GM23338 (cell line): ENCODE measurements around the gene IL17C. TPM values are rescaled to one million over a fixed set of nuclear protein-coding genes. Genes with fewer than 3 reads are reported as not detected.
A peak's percentile ranks its signal among the peaks of the same experiment; 100 is the strongest.

Experiments used
- ATAC-seq: fragments of 200-7000 bp; cut with Tn5 transposase; 3 replicates; pipeline ENCODE4 v1.9.1; 2020
- DNase-seq: peaks from one replicate; pipeline ENCODE4 v3.0.0-alpha.2; 2015; ENCODE audit warnings: low spot score
- H2AFZ ChIP-seq: fragments of 200-600 bp; sonication (generic); 2 replicates; pipeline ENCODE4 v1.8.0; 2016; ENCODE audit warnings: antibody characterized with exemption, mild to moderate bottlenecking, moderate library complexity
- H3F3A ChIP-seq: fragments of 200-600 bp; sonication (generic); replicated peaks from 2 replicates; pipeline ENCODE4 v1.8.0; 2017; ENCODE audit warnings: antibody characterized with exemption, mixed run types, low read depth
- H3K27ac ChIP-seq: fragments of 200-600 bp; sonication (generic); 2 replicates; pipeline ENCODE4 v1.6.1; 2016; ENCODE audit warnings: low read depth
- H3K27me3 ChIP-seq: fragments of 200-600 bp; sonication (generic); 2 replicates; pipeline ENCODE4 v1.8.0; 2016; ENCODE audit warnings: mild to moderate bottlenecking, mixed run types, moderate library complexity; ENCODE audit not compliant: insufficient read depth
- H3K36me3 ChIP-seq: fragments of 200-600 bp; sonication (generic); 2 replicates; pipeline ENCODE4 v1.8.0; 2016; ENCODE audit warnings: mild to moderate bottlenecking; ENCODE audit not compliant: insufficient read depth
- H3K4me1 ChIP-seq: fragments of 200-600 bp; sonication (generic); 2 replicates; pipeline ENCODE4 v1.8.0; 2016; ENCODE audit warnings: mild to moderate bottlenecking, moderate library complexity; ENCODE audit not compliant: insufficient read depth
- H3K4me2 ChIP-seq: fragments of 200-600 bp; sonication (generic); 2 replicates; pipeline ENCODE4 v1.7.1; 2017; ENCODE audit warnings: mixed run types
- H3K4me3 ChIP-seq: fragments of 200-600 bp; sonication (generic); 2 replicates; pipeline ENCODE4 v1.6.1; 2016; ENCODE audit warnings: mixed run types
- H3K79me2 ChIP-seq: fragments of 200-600 bp; sonication (generic); replicated peaks from 2 replicates; pipeline ENCODE4 v1.8.0; 2017; ENCODE audit warnings: mild to moderate bottlenecking; ENCODE audit not compliant: insufficient read depth
- H3K9me2 ChIP-seq: fragments of 200-600 bp; sonication (generic); 2 replicates; pipeline ENCODE4 v1.8.0; 2017; ENCODE audit not compliant: insufficient read depth
- H4K20me1 ChIP-seq: fragments of 200-600 bp; sonication (generic); replicated peaks from 2 replicates; pipeline ENCODE4 v1.8.0; 2017; ENCODE audit warnings: mild to moderate bottlenecking; ENCODE audit not compliant: insufficient read depth
- H3K27ac Mint-ChIP-seq: 2 replicates; pipeline ENCODE4 v1.8.0; 2020; ENCODE audit warnings: inconsistent platforms, mild to moderate bottlenecking, moderate library complexity, mixed read lengths
- H3K27me3 Mint-ChIP-seq: 3 replicates; pipeline ENCODE4 v1.8.0; 2022; ENCODE audit warnings: low read depth, mild to moderate bottlenecking, moderate library complexity, mixed read lengths, inconsistent platforms; ENCODE audit not compliant: insufficient read depth, poor library complexity
- H3K36me3 Mint-ChIP-seq: 3 replicates; pipeline ENCODE4 v1.8.0; 2021; ENCODE audit warnings: low read depth, mild to moderate bottlenecking, inconsistent platforms, moderate library complexity, mixed read lengths
- H3K4me1 Mint-ChIP-seq: 3 replicates; pipeline ENCODE4 v1.8.0; 2020; ENCODE audit warnings: mild to moderate bottlenecking, inconsistent platforms, mixed read lengths
- H3K4me3 Mint-ChIP-seq: 3 replicates; pipeline ENCODE4 v1.8.0; 2021; ENCODE audit warnings: moderate library complexity, mild to moderate bottlenecking, inconsistent platforms, mixed read lengths
- H3K9me3 Mint-ChIP-seq: 3 replicates; pipeline ENCODE4 v1.8.0; 2020; ENCODE audit warnings: moderate library complexity, mild to moderate bottlenecking, inconsistent platforms, mixed read lengths
- CREB1 ChIP-seq: fragments of 250-450 bp; sonication (Bioruptor Pico); IDR thresholded peaks from 2 replicates; pipeline ENCODE4 v1.5.0; 2020; ENCODE audit warnings: low read depth, mild to moderate bottlenecking, moderate library complexity
- EZH2 ChIP-seq: fragments of 200-600 bp; sonication (generic); IDR thresholded peaks from one replicate; pipeline ENCODE4 v1.8.0; 2017; ENCODE audit warnings: antibody characterized with exemption, mild to moderate bottlenecking, low read depth; ENCODE audit not compliant: unreplicated experiment
- EZH2phosphoT487 ChIP-seq: fragments of 200-600 bp; sonication (generic); IDR thresholded peaks from one replicate; pipeline ENCODE4 v1.8.1; 2018; ENCODE audit warnings: antibody characterized with exemption; ENCODE audit not compliant: unreplicated experiment
- ZNF331 ChIP-seq: fragments of 250-450 bp; sonication (Bioruptor Pico); IDR thresholded peaks from 2 replicates; pipeline ENCODE4 v1.5.0; 2020; ENCODE audit warnings: low read depth, mild to moderate bottlenecking, moderate library complexity
- polyA plus RNA-seq: library from polyadenylated mRNA; unstranded; fragments of >200 nt; fragmentation: Nextera tagmentation; extraction: Ambion mirVana; gene quantifications from 2 replicates; pipeline ENCODE4 v1.2.1, GENCODE V29; 2016
- total RNA-seq: library from RNA; depleted of rRNA; stranded (reverse); fragments of >200 nt; shearing (Covaris generic); gene quantifications from 2 replicates; pipeline ENCODE4 v1.2.3, GENCODE V29; 2014
- TF ChIP-seq, protein P1 (sequence below), 2 experiments: fragments of 200-600 bp in 1 of 2; sonication (generic) in 1 of 2; conservative IDR thresholded peaks; 2 replicates each; pipeline versions ENCODE4 v1.5.1 to v1.6.1; 2016 to 2017; ENCODE audit warnings: antibody characterized with exemption in 2 of 2, low read depth in 2 of 2, mild to moderate bottlenecking in 2 of 2, moderate library complexity in 1 of 2
- TF ChIP-seq, protein P2 (sequence below): IDR thresholded peaks from 2 replicates; pipeline ENCODE4 v1.6.1; 2016; ENCODE audit warnings: antibody characterized with exemption
- TF ChIP-seq, protein P3 (sequence below): IDR thresholded peaks from one replicate; pipeline ENCODE4 v1.6.1; 2018; ENCODE audit warnings: antibody characterized with exemption; ENCODE audit not compliant: unreplicated experiment

IL17C gene
- total and polyA plus RNA-seq, 2 experiments from 2014 or later = 2.7 to 3.9 TPM

DNA sequence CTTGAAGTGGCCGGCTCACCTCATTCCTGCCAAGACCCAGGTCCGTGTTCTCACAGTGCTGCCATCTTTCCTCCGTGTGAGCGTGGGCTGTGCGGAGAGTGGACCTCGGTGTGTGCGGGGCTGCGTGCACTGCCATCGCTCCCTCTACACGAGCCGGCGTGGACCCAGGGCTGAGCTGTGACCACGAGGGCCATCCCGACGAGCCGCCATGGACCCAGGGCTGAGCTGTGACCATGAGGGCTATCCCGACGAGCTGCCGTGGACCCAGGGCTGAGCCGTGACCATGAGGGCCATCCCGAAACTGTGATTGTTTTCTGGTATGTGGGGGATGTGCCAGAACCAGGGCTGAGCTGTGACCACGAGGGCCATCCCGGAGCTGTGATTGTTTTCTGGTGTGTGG is 33.4 kb downstream of the IL17C start (continued):
- TF ChIP-seq EZH2phosphoT487 (no peak), ZNF331 (CRISPR knock-in tag) (no peak), CREB1 (no peak)
- TF ChIP-seq, protein P1, sequence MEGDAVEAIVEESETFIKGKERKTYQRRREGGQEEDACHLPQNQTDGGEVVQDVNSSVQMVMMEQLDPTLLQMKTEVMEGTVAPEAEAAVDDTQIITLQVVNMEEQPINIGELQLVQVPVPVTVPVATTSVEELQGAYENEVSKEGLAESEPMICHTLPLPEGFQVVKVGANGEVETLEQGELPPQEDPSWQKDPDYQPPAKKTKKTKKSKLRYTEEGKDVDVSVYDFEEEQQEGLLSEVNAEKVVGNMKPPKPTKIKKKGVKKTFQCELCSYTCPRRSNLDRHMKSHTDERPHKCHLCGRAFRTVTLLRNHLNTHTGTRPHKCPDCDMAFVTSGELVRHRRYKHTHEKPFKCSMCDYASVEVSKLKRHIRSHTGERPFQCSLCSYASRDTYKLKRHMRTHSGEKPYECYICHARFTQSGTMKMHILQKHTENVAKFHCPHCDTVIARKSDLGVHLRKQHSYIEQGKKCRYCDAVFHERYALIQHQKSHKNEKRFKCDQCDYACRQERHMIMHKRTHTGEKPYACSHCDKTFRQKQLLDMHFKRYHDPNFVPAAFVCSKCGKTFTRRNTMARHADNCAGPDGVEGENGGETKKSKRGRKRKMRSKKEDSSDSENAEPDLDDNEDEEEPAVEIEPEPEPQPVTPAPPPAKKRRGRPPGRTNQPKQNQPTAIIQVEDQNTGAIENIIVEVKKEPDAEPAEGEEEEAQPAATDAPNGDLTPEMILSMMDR (conservative IDR thresholded peaks at IDR 0.05; ENCODE audit: low read depth in 2 of 2) = no peak
- TF ChIP-seq, protein P2, sequence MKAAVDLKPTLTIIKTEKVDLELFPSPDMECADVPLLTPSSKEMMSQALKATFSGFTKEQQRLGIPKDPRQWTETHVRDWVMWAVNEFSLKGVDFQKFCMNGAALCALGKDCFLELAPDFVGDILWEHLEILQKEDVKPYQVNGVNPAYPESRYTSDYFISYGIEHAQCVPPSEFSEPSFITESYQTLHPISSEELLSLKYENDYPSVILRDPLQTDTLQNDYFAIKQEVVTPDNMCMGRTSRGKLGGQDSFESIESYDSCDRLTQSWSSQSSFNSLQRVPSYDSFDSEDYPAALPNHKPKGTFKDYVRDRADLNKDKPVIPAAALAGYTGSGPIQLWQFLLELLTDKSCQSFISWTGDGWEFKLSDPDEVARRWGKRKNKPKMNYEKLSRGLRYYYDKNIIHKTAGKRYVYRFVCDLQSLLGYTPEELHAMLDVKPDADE = no peak
- TF ChIP-seq, protein P3, sequence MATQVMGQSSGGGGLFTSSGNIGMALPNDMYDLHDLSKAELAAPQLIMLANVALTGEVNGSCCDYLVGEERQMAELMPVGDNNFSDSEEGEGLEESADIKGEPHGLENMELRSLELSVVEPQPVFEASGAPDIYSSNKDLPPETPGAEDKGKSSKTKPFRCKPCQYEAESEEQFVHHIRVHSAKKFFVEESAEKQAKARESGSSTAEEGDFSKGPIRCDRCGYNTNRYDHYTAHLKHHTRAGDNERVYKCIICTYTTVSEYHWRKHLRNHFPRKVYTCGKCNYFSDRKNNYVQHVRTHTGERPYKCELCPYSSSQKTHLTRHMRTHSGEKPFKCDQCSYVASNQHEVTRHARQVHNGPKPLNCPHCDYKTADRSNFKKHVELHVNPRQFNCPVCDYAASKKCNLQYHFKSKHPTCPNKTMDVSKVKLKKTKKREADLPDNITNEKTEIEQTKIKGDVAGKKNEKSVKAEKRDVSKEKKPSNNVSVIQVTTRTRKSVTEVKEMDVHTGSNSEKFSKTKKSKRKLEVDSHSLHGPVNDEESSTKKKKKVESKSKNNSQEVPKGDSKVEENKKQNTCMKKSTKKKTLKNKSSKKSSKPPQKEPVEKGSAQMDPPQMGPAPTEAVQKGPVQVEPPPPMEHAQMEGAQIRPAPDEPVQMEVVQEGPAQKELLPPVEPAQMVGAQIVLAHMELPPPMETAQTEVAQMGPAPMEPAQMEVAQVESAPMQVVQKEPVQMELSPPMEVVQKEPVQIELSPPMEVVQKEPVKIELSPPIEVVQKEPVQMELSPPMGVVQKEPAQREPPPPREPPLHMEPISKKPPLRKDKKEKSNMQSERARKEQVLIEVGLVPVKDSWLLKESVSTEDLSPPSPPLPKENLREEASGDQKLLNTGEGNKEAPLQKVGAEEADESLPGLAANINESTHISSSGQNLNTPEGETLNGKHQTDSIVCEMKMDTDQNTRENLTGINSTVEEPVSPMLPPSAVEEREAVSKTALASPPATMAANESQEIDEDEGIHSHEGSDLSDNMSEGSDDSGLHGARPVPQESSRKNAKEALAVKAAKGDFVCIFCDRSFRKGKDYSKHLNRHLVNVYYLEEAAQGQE = no peak

DNA sequence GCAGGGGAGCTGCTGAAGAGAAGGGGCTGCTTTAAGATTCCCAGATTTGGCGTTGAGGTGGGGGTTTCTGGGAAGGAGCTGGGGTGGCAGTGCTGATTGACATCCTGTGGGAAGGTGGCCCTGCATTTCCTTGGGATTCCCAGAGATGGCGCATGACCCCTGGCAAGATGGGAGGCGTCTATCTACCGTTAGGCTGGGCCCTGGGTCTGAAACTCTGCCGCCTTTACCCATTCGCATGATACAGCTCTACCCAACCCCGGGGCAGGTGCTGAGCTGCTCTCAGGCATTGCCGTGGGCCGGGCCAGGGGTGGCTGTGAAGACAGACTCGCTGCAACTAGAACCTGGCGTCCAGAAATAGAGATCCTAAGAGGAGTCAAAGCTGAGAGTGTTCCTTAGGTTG is 34.4 kb downstream of the IL17C start:
- H3K79me2 ChIP-seq = no peaks in the 10 kb centered on the region
- Mint-ChIP-seq H3K4me1 (peaks cover 6% of the 10 kb centered on the region; the same call in 2 of the 3 replicates), H3K27ac (no peak overlapping the region), H3K36me3 (peaks cover 10% of the 10 kb centered on the region), H3K4me3 (no peak overlapping the region), H3K27me3 (peaks cover 18% of the 10 kb centered on the region), H3K9me3 (peaks cover 10% of the 10 kb centered on the region)
- H3K27ac ChIP-seq = no peak overlapping the region
- no peak for TF ChIP-seq EZH2
- TF ChIP-seq, protein P1 (conservative IDR thresholded peaks at IDR 0.05; ENCODE audit: low read depth in 2 of 2) = peak; percentile 56 to 75
- peaks cover 5% of the 10 kb centered on the region; the same call in 1 of the 2 replicates for H3K4me1 ChIP-seq
- H3K9me2 ChIP-seq = no peaks in the 10 kb centered on the region
- H3K4me2 ChIP-seq = peak overlapping the region; percentile 57; the same call in 1 of the 2 replicates
- 0 out of 2 replicates have a peak, but pooled peaks cover 11% of the 10 kb centered on the region for H3F3A ChIP-seq
- H3K27me3 ChIP-seq = no peaks in the 10 kb centered on the region
- H2AFZ ChIP-seq = no peak overlapping the region
- peak; percentile 93 for DNase-seq
- no peaks in the 10 kb centered on the region; the same call in 1 of the 2 replicates for H3K36me3 ChIP-seq
- no peak overlapping the region for H3K4me3 ChIP-seq
- peak; percentile 98 for ATAC-seq
- no peaks in the 10 kb centered on the region; the same call in 1 of the 2 replicates for H4K20me1 ChIP-seq
